GM23248 (cell line): ENCODE measurements around the gene RTN3. TPM values are rescaled to one million over a fixed set of nuclear protein-coding genes. Genes with fewer than 3 reads are reported as not detected.

ENCODE experiments used
- DNase-seq: peaks from one replicate; pipeline ENCODE4 v3.0.0-alpha.2; 2015
- H2AFZ ChIP-seq: fragments of 200-600 bp; sonication (generic); 2 replicates; pipeline ENCODE4 v1.6.1; 2016; ENCODE audit warnings: antibody characterized with exemption
- H3F3A ChIP-seq: fragments of 200-600 bp; sonication (generic); 2 replicates; pipeline ENCODE4 v1.6.1; 2016; ENCODE audit warnings: mild to moderate bottlenecking, antibody characterized with exemption, mixed run types; ENCODE audit not compliant: insufficient read depth
- H3K27ac ChIP-seq: fragments of 200-600 bp; sonication (generic); 2 replicates; pipeline ENCODE4 v1.5.1; 2016; ENCODE audit warnings: mild to moderate bottlenecking
- H3K27me3 ChIP-seq: fragments of 200-600 bp; sonication (generic); replicated peaks from 2 replicates; pipeline ENCODE4 v1.6.1; 2016; ENCODE audit warnings: mild to moderate bottlenecking; ENCODE audit not compliant: insufficient read depth
- H3K36me3 ChIP-seq: fragments of 200-600 bp; sonication (generic); 2 replicates; pipeline ENCODE4 v1.6.1; 2016; ENCODE audit warnings: low read depth, mild to moderate bottlenecking
- H3K4me1 ChIP-seq: fragments of 200-600 bp; sonication (generic); 2 replicates; pipeline ENCODE4 v1.6.1; 2016; ENCODE audit warnings: mild to moderate bottlenecking; ENCODE audit not compliant: insufficient read depth
- H3K4me2 ChIP-seq: fragments of 200-600 bp; sonication (generic); one replicate; pipeline ENCODE4 v1.6.1; 2016; ENCODE audit warnings: mild to moderate bottlenecking; ENCODE audit not compliant: unreplicated experiment
- H3K4me3 ChIP-seq: fragments of 200-600 bp; sonication (generic); 2 replicates; pipeline ENCODE4 v1.5.1; 2016; ENCODE audit warnings: mild to moderate bottlenecking
- H3K79me2 ChIP-seq: fragments of 200-600 bp; sonication (generic); 2 replicates; pipeline ENCODE4 v1.6.1; 2016; ENCODE audit warnings: mild to moderate bottlenecking; ENCODE audit not compliant: insufficient read depth
- H3K9ac ChIP-seq: fragments of 200-600 bp; sonication (generic); 2 replicates; pipeline ENCODE4 v1.6.1; 2016; ENCODE audit warnings: mild to moderate bottlenecking
- H3K9me2 ChIP-seq: fragments of 200-600 bp; sonication (generic); 2 replicates; pipeline ENCODE4 v1.6.1; 2016; ENCODE audit warnings: mixed run types, mild to moderate bottlenecking, moderate library complexity; ENCODE audit not compliant: insufficient read depth
- H3K9me3 ChIP-seq: fragments of 200-600 bp; sonication (generic); one replicate; pipeline ENCODE4 v1.6.1; 2017; ENCODE audit warnings: low read depth
- H4K20me1 ChIP-seq: fragments of 200-600 bp; sonication (generic); 2 replicates; pipeline ENCODE4 v1.6.0; 2016; ENCODE audit not compliant: insufficient read depth
- EZH2 ChIP-seq: fragments of 200-600 bp; sonication (generic); IDR thresholded peaks from 2 replicates; pipeline ENCODE4 v1.6.1; 2018; ENCODE audit warnings: antibody characterized with exemption, mild to moderate bottlenecking; ENCODE audit not compliant: insufficient read depth, poor library complexity, severe bottlenecking
- EZH2phosphoT487 ChIP-seq: fragments of 200-600 bp; sonication (generic); IDR thresholded peaks from 2 replicates; pipeline ENCODE4 v1.6.1; 2018; ENCODE audit warnings: antibody characterized with exemption, moderate library complexity, mild to moderate bottlenecking, low read depth; ENCODE audit not compliant: insufficient read depth
- WGBS, 2 experiments: methylation state at CpG; one replicate each; pipeline ENCODE4 v1.1.6; 2015 to 2017; ENCODE audit warnings: low lambda C conversion rate in 2 of 2, low coverage in 1 of 2; ENCODE audit errors: missing lambda C conversion rate in 2 of 2; 5-methylcytosine and 5-hydroxymethylcytosine counted together
- in situ Hi-C: fragments of 300-500 bp; cut with MboI; formaldehyde crosslinking; loops from 2 replicates; pipeline ENCODE4 v1.15.0; 2020
- polyA plus RNA-seq: library from polyadenylated mRNA; unstranded; fragments of >200 nt; fragmentation: Nextera tagmentation; extraction: Ambion mirVana; gene quantifications from 2 replicates; pipeline ENCODE4 v1.2.1, GENCODE V29; 2016
- small RNA-seq: library from RNA; depleted of rRNA; stranded (forward); fragments of <200 nt; gene quantifications from one replicate; pipeline ENCODE3, GENCODE V24; 2014; ENCODE audit warnings: low read depth, low replicate concordance
- total RNA-seq: library from RNA; depleted of rRNA; stranded (reverse); fragments of >200 nt; shearing (Covaris generic); gene quantifications from 2 replicates; pipeline ENCODE4 v1.2.3, GENCODE V29; 2014; rRNA removed

Gene RTN3
- total and polyA plus RNA-seq, 2 experiments from 2014 or later, result 113 to 123 TPM

GRCh38 chr11:63802637-63803414, 121.5 kb downstream of the RTN3 start:
- Histone ChIP-seq H3F3A (no peaks in the 10 kb centered on the region), H3K36me3 (no peaks in the 10 kb centered on the region), H2AFZ (no peak overlapping the region), H4K20me1 (no peaks in the 10 kb centered on the region), H3K27me3 (no peaks in the 10 kb centered on the region), H3K4me3 (no peak overlapping the region), H3K79me2 (no peaks in the 10 kb centered on the region), H3K9me3 (no peaks in the 10 kb centered on the region), H3K4me1 (peaks cover 4% of the 10 kb centered on the region; the same call in 1 of the 2 replicates), H3K27ac (peak overlapping the region; percentile 27), H3K4me2 (peak overlapping the region; percentile 0), H3K9ac (no peak overlapping the region), H3K9me2 (no peaks in the 10 kb centered on the region)
- 51 to 52% methylated on average over 10 of the region's 10 CpGs for WGBS, 2 experiments
- DNase-seq, result peak; percentile 76
- in situ Hi-C loops, result no loop called here
- TF ChIP-seq EZH2, result no peak
- no peak for TF ChIP-seq EZH2phosphoT487

- no peak for DNase-seq
Measured at GRCh38 chr11:63804259-63804658, 123.0 kb downstream of the RTN3 start.

DNA sequence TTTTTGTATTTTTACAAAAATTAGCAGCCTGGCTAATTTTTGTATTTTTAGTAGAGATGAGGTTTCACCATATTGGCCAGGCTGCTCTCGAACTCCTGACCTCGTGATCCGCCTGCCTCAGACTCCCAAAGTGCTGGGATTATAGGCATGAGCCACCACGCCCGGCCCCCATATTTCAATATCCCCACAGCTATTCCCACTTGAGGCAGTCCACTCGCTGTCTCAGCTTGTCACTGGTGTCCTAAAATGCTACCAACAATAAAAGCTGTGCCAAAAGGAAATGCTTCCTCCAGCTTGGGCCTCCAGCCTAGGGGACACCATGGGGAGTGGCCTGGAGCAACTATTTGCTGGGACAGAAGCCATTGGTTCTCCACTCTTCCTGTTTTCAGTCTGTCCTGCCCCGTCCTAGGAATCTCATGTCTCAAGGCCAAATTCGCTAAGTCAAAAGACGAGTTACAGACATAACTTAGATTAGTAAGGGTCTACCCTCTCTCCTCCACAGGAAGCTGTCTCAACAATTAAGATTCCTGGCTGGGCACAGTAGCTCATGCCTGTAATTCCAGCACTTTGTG, 124.6 kb downstream of the RTN3 start:
- 85 to 91% methylated on average over 8 to 9 of the region's 9 CpGs for WGBS, 2 experiments

More at GRCh38 chr11:63804259-63804658, 123.0 kb downstream of the RTN3 start:
- WGBS, 2 experiments, result 92 to 94% methylated on average over 6 of the region's 6 CpGs
- Histone ChIP-seq H3K36me3 (no peaks in the 10 kb centered on the region), H3K79me2 (no peaks in the 10 kb centered on the region), H3K4me2 (no peak overlapping the region), H3K9ac (no peak overlapping the region), H3K9me2 (no peaks in the 10 kb centered on the region), H2AFZ (no peak overlapping the region), H3F3A (no peaks in the 10 kb centered on the region), H4K20me1 (no peaks in the 10 kb centered on the region), H3K4me3 (no peak overlapping the region), H3K9me3 (no peaks in the 10 kb centered on the region), H3K27me3 (no peaks in the 10 kb centered on the region), H3K27ac (no peak overlapping the region), H3K4me1 (peaks cover 4% of the 10 kb centered on the region; the same call in 1 of the 2 replicates)
- no peak for TF ChIP-seq EZH2phosphoT487
- no peak for TF ChIP-seq EZH2
- in situ Hi-C loops, result no loop called here

More for the DNA sequence above, 124.6 kb downstream of the RTN3 start:
- no peaks in the 10 kb centered on the region for H3K27me3 ChIP-seq
- H3K36me3 ChIP-seq, result no peaks in the 10 kb centered on the region
- no peak overlapping the region for H3K9ac ChIP-seq
- no peaks in the 10 kb centered on the region for H3K9me2 ChIP-seq
- H3K4me3 ChIP-seq, result no peak overlapping the region
- no peak overlapping the region for H2AFZ ChIP-seq
- no peaks in the 10 kb centered on the region for H3F3A ChIP-seq
- no peaks in the 10 kb centered on the region for H3K9me3 ChIP-seq
- no peak for DNase-seq
- TF ChIP-seq EZH2phosphoT487, result no peak
- no peak for TF ChIP-seq EZH2
- peaks cover 4% of the 10 kb centered on the region; the same call in 1 of the 2 replicates for H3K4me1 ChIP-seq
- no peaks in the 10 kb centered on the region for H3K79me2 ChIP-seq
- no peaks in the 10 kb centered on the region for H4K20me1 ChIP-seq
- no peak overlapping the region for H3K4me2 ChIP-seq
- in situ Hi-C loops, result no loop called here
- H3K27ac ChIP-seq, result no peak overlapping the region

Small RNA genes lying within 50 kb of the gene (small RNA-seq; reads per million reads assigned to genes)
- gene AP000753.3, result not detected
- not detected for gene RN7SL596P

Other genes with a start within 250 kb of the RTN3 start
- not detected in 2 replicates for gene PLAAT5, start 190.3 kb upstream of the RTN3 start, total RNA-seq
- not detected in 2 replicates for gene PLAAT5, start 190.3 kb upstream of the RTN3 start, polyA plus RNA-seq
- not detected in 2 replicates for gene LGALS12, start 175.4 kb upstream of the RTN3 start, total RNA-seq
- gene LGALS12, start 175.4 kb upstream of the RTN3 start, polyA plus RNA-seq, result not detected in 2 replicates
- gene PLAAT4, start 144.7 kb upstream of the RTN3 start, total RNA-seq, result 0.65 and 3.2 TPM in 2 replicates
- gene PLAAT4, start 144.7 kb upstream of the RTN3 start, polyA plus RNA-seq, result 0.84 and 1.2 TPM in 2 replicates
- gene PLAAT2, start 118.1 kb upstream of the RTN3 start, total RNA-seq, result not detected in 2 replicates
- gene PLAAT2, start 118.1 kb upstream of the RTN3 start, polyA plus RNA-seq, result not detected in 2 replicates
- 1.8 and 4.3 TPM in 2 replicates for gene PLAAT3, start 67.1 kb upstream of the RTN3 start, total RNA-seq
- gene PLAAT3, start 67.1 kb upstream of the RTN3 start, polyA plus RNA-seq, result 4.2 and 4.9 TPM in 2 replicates
- gene ATL3, start 10.1 kb upstream of the RTN3 start, total RNA-seq, result 199 and 210 TPM in 2 replicates
- gene ATL3, start 10.1 kb upstream of the RTN3 start, polyA plus RNA-seq, result 79.5 and 79.9 TPM in 2 replicates
- gene ZFTA, start 87.3 kb downstream of the RTN3 start, total RNA-seq, result 16.6 and 23.0 TPM in 2 replicates
- 0.87 and 0.96 TPM in 2 replicates for gene ZFTA, start 87.3 kb downstream of the RTN3 start, polyA plus RNA-seq
- 10.6 and 15.3 TPM in 2 replicates for gene SPINDOC, start 132.0 kb downstream of the RTN3 start, total RNA-seq
- gene SPINDOC, start 132.0 kb downstream of the RTN3 start, polyA plus RNA-seq, result 0.30 and 0.86 TPM in 2 replicates
- 14.8 and 15.8 TPM in 2 replicates for gene MARK2, start 157.6 kb downstream of the RTN3 start, total RNA-seq
- 8.6 and 8.9 TPM in 2 replicates for gene MARK2, start 157.6 kb downstream of the RTN3 start, polyA plus RNA-seq
- 0.89 and 1.8 TPM in 2 replicates for gene RCOR2, start 235.7 kb downstream of the RTN3 start, total RNA-seq
- gene RCOR2, start 235.7 kb downstream of the RTN3 start, polyA plus RNA-seq, result 0.24 TPM in 1 of 2 replicates, not detected in the other